SU-DHL-6 (cell line): ENCODE results near the gene CTH.
"Not testable (repeated sequence)": the region's sequence is repeated elsewhere in the genome, so short reads cannot be mapped to it uniquely, and the experiment has no call there.

Experiments
- H2AFZ ChIP-seq: fragments of 200-600 bp; sonication (generic); 2 replicates; pipeline ENCODE4 v1.6.1; 2014; ENCODE audit warnings: low read depth, mild to moderate bottlenecking, moderate library complexity, mixed read lengths, antibody characterized with exemption, low read length; ENCODE audit not compliant: severe bottlenecking
- H3F3A ChIP-seq: fragments of 200-600 bp; shearing (Covaris generic); 2 replicates; pipeline ENCODE4 v1.6.0; 2016; ENCODE audit warnings: antibody characterized with exemption, mild to moderate bottlenecking; ENCODE audit not compliant: insufficient read depth
- H3K27ac ChIP-seq: fragments of 200-600 bp; sonication (generic); 2 replicates; pipeline ENCODE4 v1.5.1; 2016; ENCODE audit warnings: low read depth, mild to moderate bottlenecking, low read length, moderate library complexity, mixed read lengths
- H3K27me3 ChIP-seq: fragments of 200-600 bp; sonication (generic), shearing (Covaris generic); 2 replicates; pipeline ENCODE4 v1.6.0; 2014; ENCODE audit warnings: mild to moderate bottlenecking, low read length
- H3K36me3 ChIP-seq: fragments of 200-600 bp; sonication (generic); 2 replicates; pipeline ENCODE4 v1.6.1; 2014; ENCODE audit warnings: mild to moderate bottlenecking, low read length, mixed read lengths
- H3K4me2 ChIP-seq: fragments of 300-600, 200-600 bp; shearing (Covaris generic), sonication (generic); 2 replicates; pipeline ENCODE4 v1.6.0; 2014; ENCODE audit warnings: low read length, low read depth, mild to moderate bottlenecking; ENCODE audit not compliant: poor library complexity, severe bottlenecking
- H3K4me3 ChIP-seq: fragments of 200-600 bp; sonication (generic); 2 replicates; pipeline ENCODE4 v1.5.1; 2014; ENCODE audit warnings: antibody characterized with exemption, low read length, mild to moderate bottlenecking, mixed read lengths; ENCODE audit not compliant: insufficient read depth, poor library complexity, severe bottlenecking
- H3K79me2 ChIP-seq: fragments of 200-600 bp; sonication (generic); 2 replicates; pipeline ENCODE4 v1.6.1; 2014; ENCODE audit warnings: mild to moderate bottlenecking, low read length, moderate library complexity; ENCODE audit not compliant: insufficient read depth
- H3K9ac ChIP-seq: fragments of 200-600 bp; sonication (generic); 2 replicates; pipeline ENCODE4 v1.7.0; 2014; ENCODE audit warnings: mild to moderate bottlenecking, low read length
- H3K9me2 ChIP-seq: fragments of 200-600 bp; sonication (generic); replicated peaks from 2 replicates; pipeline ENCODE4 v1.6.1; 2014; ENCODE audit warnings: low read length; ENCODE audit not compliant: insufficient read depth
- H3K9me3 ChIP-seq: fragments of 200-600 bp; sonication (generic); 2 replicates; pipeline ENCODE4 v1.6.1; 2014; ENCODE audit warnings: low read length, mixed read lengths; ENCODE audit not compliant: insufficient read depth
- H4K20me1 ChIP-seq: fragments of 200-600 bp; sonication (generic); 2 replicates; pipeline ENCODE4 v1.6.1; 2014; ENCODE audit warnings: low read depth, mild to moderate bottlenecking, antibody characterized with exemption, low read length, moderate library complexity, mixed read lengths
- CTCF ChIP-seq: fragments of 200-600 bp; sonication (generic); IDR thresholded peaks from one replicate; pipeline ENCODE4 v1.5.1; 2017; ENCODE audit warnings: antibody characterized with exemption, mild to moderate bottlenecking, low read length, moderate library complexity; ENCODE audit not compliant: insufficient read depth, poor library complexity, severe bottlenecking
- EZH2phosphoT487 ChIP-seq: fragments of 200-600 bp; sonication (generic), shearing (Covaris generic); conservative IDR thresholded peaks from 2 replicates; pipeline ENCODE4 v1.6.1; 2018; ENCODE audit warnings: mild to moderate bottlenecking, antibody characterized with exemption, low read length, moderate library complexity, mixed read lengths

The CTH gene

GRCh38 chr1:70465911-70466310, 54.8 kb downstream of the CTH start:
- no peaks in the 10 kb centered on the region for H3K79me2 ChIP-seq
- no peaks in the 10 kb centered on the region for H3K27me3 ChIP-seq
- no peaks in the 10 kb centered on the region for H3K36me3 ChIP-seq
- H3K9me2 ChIP-seq = no peaks in the 10 kb centered on the region
- H2AFZ ChIP-seq = no peak overlapping the region
- no peaks in the 10 kb centered on the region for H3F3A ChIP-seq
- H3K4me2 ChIP-seq = no peak overlapping the region
- no peak overlapping the region for H3K27ac ChIP-seq
- no peaks in the 10 kb centered on the region for H4K20me1 ChIP-seq
- no peak overlapping the region for H3K9ac ChIP-seq
- no peak overlapping the region for H3K4me3 ChIP-seq
- no peaks in the 10 kb centered on the region for H3K9me3 ChIP-seq
- TF ChIP-seq EZH2phosphoT487 = no peak
- no peak for TF ChIP-seq CTCF

- Histone ChIP-seq H3K9me3 (no peaks in the 10 kb centered on the region), H3K79me2 (no peaks in the 10 kb centered on the region)
- no peak for TF ChIP-seq EZH2phosphoT487
- TF ChIP-seq CTCF = no peak
These were observed 56.5 kb downstream of the CTH start for GRCh38 chr1:70467531-70467930.

GRCh38 chr1:70468180-70468579, 57.1 kb downstream of the CTH start:
- Histone ChIP-seq H3F3A (no peaks in the 10 kb centered on the region), H3K9ac (no peak overlapping the region), H3K27me3 (no peaks in the 10 kb centered on the region), H3K4me2 (no peak overlapping the region), H3K79me2 (no peaks in the 10 kb centered on the region), H3K27ac (no peak overlapping the region), H2AFZ (no peak overlapping the region), H3K9me3 (no peaks in the 10 kb centered on the region), H3K36me3 (no peaks in the 10 kb centered on the region), H3K4me3 (no peak overlapping the region), H3K9me2 (no peaks in the 10 kb centered on the region), H4K20me1 (no peaks in the 10 kb centered on the region)
- TF ChIP-seq CTCF (no peak), EZH2phosphoT487 (no peak)

More at GRCh38 chr1:70467531-70467930, 56.5 kb downstream of the CTH start:
- no peak overlapping the region for H3K9ac ChIP-seq
- no peaks in the 10 kb centered on the region for H3K9me2 ChIP-seq
- no peak overlapping the region for H3K27ac ChIP-seq
- H3K27me3 ChIP-seq = no peaks in the 10 kb centered on the region
- H3K36me3 ChIP-seq = no peaks in the 10 kb centered on the region
- no peak overlapping the region for H3K4me2 ChIP-seq
- H2AFZ ChIP-seq = no peak overlapping the region
- H4K20me1 ChIP-seq = no peaks in the 10 kb centered on the region
- H3F3A ChIP-seq = no peaks in the 10 kb centered on the region
- no peak overlapping the region for H3K4me3 ChIP-seq

GRCh38 chr1:70469184-70469583, 58.1 kb downstream of the CTH start:
- not testable (repeated sequence) for H3K9ac ChIP-seq, H4K20me1 ChIP-seq, H3K9me2 ChIP-seq, H3K27me3 ChIP-seq, H3F3A ChIP-seq, H3K9me3 ChIP-seq, H3K79me2 ChIP-seq, H2AFZ ChIP-seq, H3K4me3 ChIP-seq, H3K27ac ChIP-seq, H3K4me2 ChIP-seq, H3K36me3 ChIP-seq
